Endothelial cell of umbilical vein (primary cell): Measurements from ENCODE around the gene CEP128.

Experiments used
- CTCF ChIP-seq, 2 donors: IDR thresholded peaks; 1 replicate in 1 of 2; 2 replicates in 1 of 2; pipeline ENCODE4 v1.5.1; 2011; ENCODE audit warnings: low read length in 2 of 2, mild to moderate bottlenecking in 2 of 2, moderate library complexity in 2 of 2, control low read depth in 1 of 2, inconsistent platforms in 1 of 2, low read depth in 1 of 2; ENCODE audit not compliant: insufficient read depth in 1 of 2; ENCODE audit errors: extremely low read depth in 1 of 2
- JUN ChIP-seq: IDR thresholded peaks from 2 replicates; pipeline ENCODE4 v1.6.1; 2011; ENCODE audit warnings: borderline replicate concordance, low read depth; ENCODE audit not compliant: insufficient read length, insufficient read depth
- POLR2AphosphoS5 ChIP-seq: IDR thresholded peaks from 2 replicates; pipeline ENCODE4 v1.6.1; 2012; ENCODE audit warnings: low read depth, mild to moderate bottlenecking, control low read depth, low read length, moderate library complexity; ENCODE audit not compliant: insufficient read depth

- TF ChIP-seq CTCF (IDR thresholded peaks at IDR 0.05; ENCODE audit: extremely low read depth in 1 of 2, insufficient read depth in 1 of 2, low read depth in 1 of 2, low read length in 2 of 2): no peak
- no peak for TF ChIP-seq POLR2AphosphoS5
- no peak for TF ChIP-seq JUN
Measured at GRCh38 chr14:80940146-80940545, 1.4 kb downstream of the CEP128 start.
